ENCODE measurements around the gene DPYD.

GRCh38 chr1:97077221-97077620, 843.6 kb downstream of the DPYD start:
- TF ChIP-seq RFX5 (IDR thresholded peaks at IDR 0.05; ENCODE audit: low read depth, low read length) (no peak), CTCF (IDR thresholded peaks at IDR 0.05 in 2 of 3, conservative IDR thresholded peaks at IDR 0.05 in 1 of 3; ENCODE audit: insufficient read depth in 2 of 3, low read depth in 1 of 3, low read length in 3 of 3) (no peak), ZNF274 (IDR thresholded peaks at IDR 0.05; ENCODE audit: borderline replicate concordance, low read depth, low read length) (no peak), HDAC2 (IDR thresholded peaks at IDR 0.05) (no peak), EGR1 (conservative IDR thresholded peaks at IDR 0.05) (no peak), ELF1 (tag; IDR thresholded peaks at IDR 0.05) (no peak), HINFP (tag; conservative IDR thresholded peaks at IDR 0.05; ENCODE audit: low read depth) (no peak), TCF7L2 (IDR thresholded peaks at IDR 0.05; ENCODE audit: low read depth, low read length) (no peak), PHF20 (IDR thresholded peaks at IDR 0.05; ENCODE audit: partially characterized antibody) (no peak), TFAP4 (CRISPR knock-in tag; IDR thresholded peaks at IDR 0.05; ENCODE audit: borderline replicate concordance) (no peak), ZNF384 (IDR thresholded peaks at IDR 0.05; ENCODE audit: low read depth, low read length) (no peak), PATZ1 (CRISPR knock-in tag; IDR thresholded peaks at IDR 0.05; ENCODE audit: borderline replicate concordance) (no peak), USF2 (CRISPR knock-in tag; IDR thresholded peaks at IDR 0.05) (no peak)
